Ectodermal cell (in vitro differentiated cells): Measurements from ENCODE around the gene FCN2.

ENCODE experiments used
- H3K27ac ChIP-seq: 2 replicates; pipeline ENCODE4 v1.7.0; 2013; ENCODE audit warnings: mild to moderate bottlenecking, low read depth, low read length; ENCODE audit not compliant: insufficient read depth, poor library complexity, severe bottlenecking
- H3K27me3 ChIP-seq: 2 replicates; pipeline ENCODE4 v1.7.0; 2013; ENCODE audit warnings: mild to moderate bottlenecking, low read length; ENCODE audit not compliant: insufficient read depth, control insufficient read depth, poor library complexity, severe bottlenecking
- H3K36me3 ChIP-seq: one replicate; pipeline ENCODE4 v1.7.0; 2013; ENCODE audit warnings: low read length; ENCODE audit not compliant: control insufficient read depth, insufficient read depth
- H3K4me1 ChIP-seq: one replicate; pipeline ENCODE4 v1.7.0; 2013; ENCODE audit warnings: low read length; ENCODE audit not compliant: control insufficient read depth, insufficient read depth
- H3K4me3 ChIP-seq: 2 replicates; pipeline ENCODE4 v1.7.0; 2013; ENCODE audit warnings: low read depth, low read length, control low read depth; ENCODE audit not compliant: insufficient read depth
- H3K9me3 ChIP-seq: 2 replicates; pipeline ENCODE4 v1.7.0; 2013; ENCODE audit warnings: mild to moderate bottlenecking, low read length, moderate library complexity; ENCODE audit not compliant: control insufficient read depth
- WGBS, 2 experiments: methylation state at CpG; one replicate each; pipeline ENCODE4 v1.1.7; 2013; ENCODE audit warnings: missing lambda C conversion rate in 2 of 2; 5-methylcytosine and 5-hydroxymethylcytosine counted together

FCN2 gene

DNA sequence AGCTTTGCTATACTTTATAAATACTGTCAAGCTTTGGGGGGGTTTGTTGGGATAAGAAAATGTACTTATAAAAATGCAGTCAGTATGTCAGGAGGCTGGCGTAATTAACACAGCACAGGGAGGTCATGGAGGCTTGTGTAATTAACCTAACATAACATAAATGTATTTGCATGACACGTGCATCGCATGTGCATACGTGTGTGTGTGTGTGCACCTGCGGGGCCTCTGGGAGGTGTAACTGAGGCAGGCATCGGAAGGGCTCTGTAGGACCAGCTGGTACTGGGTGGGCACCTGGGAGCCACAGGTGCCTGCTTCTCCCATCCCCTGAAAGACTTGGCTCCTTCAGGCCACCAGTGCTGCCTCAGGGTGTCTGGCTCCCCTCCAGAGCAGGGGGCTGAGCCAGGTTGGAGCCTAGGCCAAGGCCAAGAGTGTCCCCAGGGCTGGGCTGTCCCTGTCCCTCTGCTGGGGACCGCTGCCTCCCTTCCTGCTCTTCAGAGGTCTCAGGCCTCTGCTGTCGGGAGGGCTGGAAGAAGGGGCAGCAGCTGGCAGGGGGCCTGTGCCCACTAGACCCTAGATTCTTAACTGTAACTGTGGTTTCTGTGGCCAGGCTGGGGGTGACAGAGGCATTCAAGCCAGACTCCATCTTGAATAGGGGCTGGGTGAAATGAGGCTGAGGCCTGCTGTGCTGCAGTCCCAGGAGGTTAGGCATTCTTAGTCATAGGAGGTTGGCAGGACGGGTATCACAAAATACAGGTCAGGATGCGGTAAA lies 9.0 kb downstream of the FCN2 start:
- no peak overlapping the region for H3K27ac ChIP-seq
- H3K36me3 ChIP-seq = no peaks in the 10 kb centered on the region
- no peaks in the 10 kb centered on the region for H3K4me1 ChIP-seq
- 93 to 95% methylated on average over 10 of the region's 10 CpGs for WGBS, 2 experiments
- H3K4me3 ChIP-seq = no peak overlapping the region
- no peaks in the 10 kb centered on the region for H3K9me3 ChIP-seq
- H3K27me3 ChIP-seq = no peaks in the 10 kb centered on the region

DNA sequence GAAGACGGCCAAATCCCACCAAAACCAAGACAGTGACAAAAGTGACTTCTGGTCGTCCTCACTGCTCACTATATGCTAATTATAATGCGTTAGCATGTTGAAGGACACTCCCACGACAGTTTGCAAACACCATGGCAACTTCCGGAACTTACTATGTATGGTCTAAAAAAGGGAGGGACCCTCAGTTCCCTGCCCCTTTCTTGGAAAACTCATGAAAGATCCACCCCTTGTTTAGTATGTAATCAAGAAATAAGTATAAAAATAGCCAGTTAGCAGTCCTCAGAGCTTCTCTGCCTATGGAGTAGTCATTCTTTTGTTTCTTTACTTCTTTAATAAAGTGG lies 9.5 kb downstream of the FCN2 start:
- Histone ChIP-seq H3K9me3 (peaks cover 3% of the 10 kb centered on the region), H3K27ac (no peak overlapping the region), H3K4me3 (no peak overlapping the region), H3K4me1 (no peaks in the 10 kb centered on the region), H3K27me3 (no peaks in the 10 kb centered on the region), H3K36me3 (no peaks in the 10 kb centered on the region)
- WGBS, 2 experiments = 88 to 92% methylated on average over 5 of the region's 5 CpGs

DNA sequence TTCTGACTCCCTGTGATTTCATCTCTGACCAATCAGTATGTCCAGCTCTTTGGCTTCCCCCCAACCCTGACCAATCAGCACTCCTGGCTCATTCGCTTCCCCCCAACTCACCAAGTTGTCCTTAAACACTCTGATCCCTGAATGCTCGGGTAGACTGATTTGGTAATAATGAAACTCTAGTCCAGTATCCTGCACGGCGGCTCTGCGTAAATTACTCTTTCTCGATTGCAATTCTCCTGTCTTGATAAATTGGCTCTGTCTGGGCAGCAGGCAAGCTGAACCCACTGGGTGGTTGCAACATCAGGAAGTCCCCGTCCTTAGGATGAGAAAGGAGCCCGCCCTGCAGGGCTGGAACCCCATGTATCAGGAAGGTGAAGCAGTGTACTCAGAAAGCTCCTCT lies 10.4 kb downstream of the FCN2 start:
- Histone ChIP-seq H3K36me3 (no peaks in the 10 kb centered on the region), H3K4me1 (no peaks in the 10 kb centered on the region), H3K4me3 (no peak overlapping the region), H3K27ac (no peak overlapping the region), H3K9me3 (peaks cover 3% of the 10 kb centered on the region), H3K27me3 (no peaks in the 10 kb centered on the region)
- WGBS, 2 experiments = 95% methylated on average over 8 of the region's 8 CpGs

DNA sequence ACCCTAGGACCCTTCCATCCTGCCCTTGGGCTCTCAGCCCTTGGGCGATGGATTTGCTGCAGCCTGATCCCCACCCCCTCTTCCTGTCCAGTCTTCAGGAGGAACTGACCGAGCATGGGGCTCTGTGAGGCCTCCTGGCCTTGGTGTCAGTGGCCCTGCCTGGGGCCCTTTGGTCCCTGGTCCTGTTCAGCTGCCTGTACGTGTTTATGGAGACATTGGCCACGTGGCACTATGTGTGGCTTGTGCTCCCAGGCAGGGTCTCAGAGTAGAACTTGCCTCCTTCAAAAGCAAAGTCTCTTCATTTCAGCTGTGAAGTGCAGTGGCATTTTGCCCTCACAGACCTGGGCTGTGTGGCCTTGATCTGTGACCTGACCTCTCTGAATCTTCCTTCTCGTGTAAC lies 11.1 kb downstream of the FCN2 start:
- no peak overlapping the region for H3K27ac ChIP-seq
- no peaks in the 10 kb centered on the region for H3K36me3 ChIP-seq
- peaks cover 3% of the 10 kb centered on the region for H3K9me3 ChIP-seq
- no peaks in the 10 kb centered on the region for H3K27me3 ChIP-seq
- no peaks in the 10 kb centered on the region for H3K4me1 ChIP-seq
- 89 to 92% methylated on average over 5 of the region's 5 CpGs for WGBS, 2 experiments
- no peak overlapping the region for H3K4me3 ChIP-seq

DNA sequence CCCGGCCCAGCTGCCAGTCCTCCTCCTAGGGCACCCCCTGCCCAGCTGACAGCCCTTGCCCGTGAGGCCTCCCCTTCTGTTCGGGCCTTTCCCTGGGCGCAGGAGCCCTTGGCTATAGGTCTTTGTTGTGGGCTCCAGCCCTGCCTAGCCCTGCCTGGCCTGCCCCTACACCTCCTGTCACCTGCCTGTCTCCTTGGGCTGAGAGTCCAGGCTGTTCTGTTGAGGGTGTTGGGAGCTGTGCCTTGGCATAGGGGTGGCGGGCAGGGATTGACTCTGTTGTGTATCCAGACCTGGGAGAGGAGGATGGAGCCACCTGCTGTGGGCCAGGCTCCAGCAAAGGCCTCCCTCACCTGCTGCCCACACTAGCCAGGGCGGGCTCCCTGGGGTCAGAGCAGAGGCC lies 11.6 kb downstream of the FCN2 start:
- no peaks in the 10 kb centered on the region for H3K4me1 ChIP-seq
- H3K27me3 ChIP-seq = no peaks in the 10 kb centered on the region
- 90 to 93% methylated on average over 6 of the region's 6 CpGs for WGBS, 2 experiments
- no peak overlapping the region for H3K27ac ChIP-seq
- no peak overlapping the region for H3K4me3 ChIP-seq
- peaks cover 3% of the 10 kb centered on the region for H3K9me3 ChIP-seq
- H3K36me3 ChIP-seq = no peaks in the 10 kb centered on the region

DNA sequence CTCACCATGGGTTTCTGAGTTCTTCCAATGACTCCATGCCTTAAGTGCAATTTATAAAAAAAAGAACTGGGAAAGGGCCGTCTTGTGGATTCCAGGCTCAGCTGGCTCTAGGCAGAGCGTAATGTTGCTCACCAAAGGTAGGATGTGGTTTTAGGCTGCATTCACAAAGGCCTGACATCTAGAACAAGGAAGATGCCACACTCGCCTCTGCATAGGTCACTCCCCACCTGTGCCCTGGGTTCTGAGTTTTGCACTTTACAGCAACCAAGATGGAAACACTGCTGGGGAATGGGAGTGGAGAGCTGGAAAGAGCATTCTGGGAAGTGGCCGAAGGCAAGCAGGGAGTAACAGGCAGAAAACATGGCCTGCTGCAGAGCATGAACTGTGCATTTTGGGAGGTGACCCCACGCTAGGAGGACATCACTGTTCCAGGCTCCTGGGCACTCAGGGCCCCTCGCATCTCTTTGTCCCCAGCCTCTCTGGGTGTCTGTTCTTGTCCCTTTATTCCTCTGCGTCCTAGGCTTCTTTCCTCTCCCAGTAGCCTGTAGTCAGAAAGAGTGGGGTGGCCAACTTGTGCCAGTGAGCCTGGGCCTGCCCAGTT lies 12.3 kb downstream of the FCN2 start:
- WGBS, 2 experiments = 92 to 96% methylated on average over 7 of the region's 7 CpGs

DNA sequence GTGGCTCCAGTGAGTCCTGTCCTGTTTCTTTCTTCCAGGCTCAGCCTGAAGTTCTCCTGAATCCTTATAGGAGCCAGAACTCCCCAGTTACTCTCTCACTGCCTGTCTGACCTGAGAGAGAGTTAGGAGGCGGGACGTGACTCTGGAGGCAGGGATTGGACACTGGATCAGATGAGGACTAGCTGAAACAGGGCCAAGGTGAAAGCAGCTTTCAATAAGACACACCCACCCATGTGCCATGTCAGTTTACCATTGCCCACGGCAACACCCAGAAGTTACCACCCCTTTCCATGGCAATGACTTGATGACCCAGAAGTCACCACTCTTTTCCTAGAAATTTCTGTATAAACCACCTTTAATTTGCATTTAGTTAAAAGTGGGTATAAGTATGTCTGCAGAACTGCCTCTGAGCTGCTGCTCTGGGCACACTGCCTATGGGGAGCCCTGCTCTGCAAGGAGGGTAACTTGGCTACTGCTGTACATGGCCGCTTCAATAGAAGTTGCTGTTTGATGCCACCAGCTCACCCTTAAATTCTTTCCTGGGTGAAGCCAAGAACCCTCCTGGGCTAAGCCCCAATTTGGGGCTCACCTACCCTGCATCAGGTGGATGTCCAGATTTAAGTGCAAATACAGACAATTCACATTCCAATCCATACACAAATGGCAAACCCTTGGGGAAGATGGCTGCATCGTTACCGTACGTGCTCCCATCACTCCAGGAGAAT lies 13.7 kb downstream of the FCN2 start:
- H3K36me3 ChIP-seq = no peaks in the 10 kb centered on the region
- no peaks in the 10 kb centered on the region for H3K4me1 ChIP-seq
- no peak overlapping the region for H3K27ac ChIP-seq
- no peaks in the 10 kb centered on the region for H3K27me3 ChIP-seq
- H3K9me3 ChIP-seq = peaks cover 3% of the 10 kb centered on the region
- 96 to 97% methylated on average over 7 of the region's 7 CpGs for WGBS, 2 experiments
- H3K4me3 ChIP-seq = no peak overlapping the region

More for the DNA sequence above, 12.3 kb downstream of the FCN2 start:
- Histone ChIP-seq H3K9me3 (peaks cover 3% of the 10 kb centered on the region), H3K4me3 (no peak overlapping the region), H3K4me1 (no peaks in the 10 kb centered on the region), H3K27me3 (no peaks in the 10 kb centered on the region), H3K36me3 (no peaks in the 10 kb centered on the region), H3K27ac (no peak overlapping the region)

DNA sequence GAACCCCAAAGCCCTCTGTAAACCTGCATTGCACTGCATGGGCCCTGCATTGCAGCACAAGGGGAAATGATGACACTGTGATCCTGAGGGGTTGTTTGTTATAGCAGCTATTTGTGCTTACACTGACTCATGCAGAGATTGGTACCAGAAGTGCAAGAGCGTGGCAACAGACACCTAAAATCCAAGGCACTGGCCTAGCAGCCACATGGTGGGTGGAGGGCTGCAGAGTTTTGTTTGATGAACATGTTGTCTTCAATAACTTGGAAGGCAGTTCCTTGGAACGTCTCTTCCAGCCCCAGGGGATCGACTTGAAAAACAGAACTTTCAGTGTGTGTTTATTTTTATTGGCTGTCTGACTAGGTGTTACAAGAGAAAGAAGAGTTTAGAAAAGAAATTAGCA lies 14.5 kb downstream of the FCN2 start:
- no peak overlapping the region for H3K4me3 ChIP-seq
- no peaks in the 10 kb centered on the region for H3K27me3 ChIP-seq
- no peak overlapping the region for H3K27ac ChIP-seq

DNA sequence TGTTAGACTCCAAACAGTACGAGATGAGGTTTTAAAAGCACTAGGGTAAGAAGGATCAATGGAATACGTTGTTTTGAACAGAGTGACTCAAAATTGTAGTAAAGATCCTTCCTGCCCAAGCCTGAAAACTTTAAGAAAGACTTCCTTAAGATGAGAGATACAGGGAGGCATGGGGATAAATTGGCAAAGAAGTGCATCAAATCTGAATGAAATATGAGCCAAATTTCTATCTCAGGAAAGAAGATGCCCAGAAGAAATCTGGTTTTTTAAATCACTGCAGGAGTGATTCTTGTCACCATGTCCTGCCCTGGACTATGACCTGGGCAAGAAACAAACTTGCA lies 14.9 kb downstream of the FCN2 start:
- Histone ChIP-seq H3K27ac (no peak overlapping the region), H3K4me1 (no peaks in the 10 kb centered on the region)
- 89 to 94% methylated on average over 2 of the region's 2 CpGs for WGBS, 2 experiments

More for the DNA sequence above, 14.5 kb downstream of the FCN2 start:
- Histone ChIP-seq H3K9me3 (peaks cover 3% of the 10 kb centered on the region), H3K4me1 (no peaks in the 10 kb centered on the region), H3K36me3 (no peaks in the 10 kb centered on the region)
- WGBS, 2 experiments = 94 to 96% methylated on average over 3 of the region's 3 CpGs

More for the DNA sequence above, 14.9 kb downstream of the FCN2 start:
- Histone ChIP-seq H3K27me3 (no peaks in the 10 kb centered on the region), H3K4me3 (no peak overlapping the region), H3K9me3 (peaks cover 3% of the 10 kb centered on the region), H3K36me3 (no peaks in the 10 kb centered on the region)
